22Rv1 (cell line): ENCODE measurements around the gene EXOC1.

Experiments
- CTCF ChIP-seq: fragments of 450-650 bp; IDR thresholded peaks from 2 replicates; pipeline ENCODE4 v1.5.1; 2017; ENCODE audit warnings: mild to moderate bottlenecking
- ZFX ChIP-seq: fragments of 450-650 bp; IDR thresholded peaks from 2 replicates; pipeline ENCODE4 v1.6.1; 2017; ENCODE audit warnings: antibody characterized with exemption, borderline replicate concordance

GRCh38 chr4:55840956-55841355 is 12.5 kb upstream of the EXOC1 start:
- TF ChIP-seq CTCF (no peak), ZFX (no peak)
